Stimulated activated CD8-positive, alpha-beta memory T cell treated with anti-CD3 and anti-CD28 coated beads, Interleukin-7, amount 100 ng/mL, for 24 hours (primary cell): Measurements from ENCODE around the gene SCFD2.
"Not testable (repeated sequence)": the region's sequence is repeated elsewhere in the genome, so short reads cannot be mapped to it uniquely, and the experiment has no call there.

Experiments used
- DNase-seq: peaks from one replicate; pipeline ENCODE4 v3.0.0-alpha.2; 2020; ENCODE audit warnings: low read depth

SCFD2 gene

GRCh38 chr4:53189011-53189410 lies 176.8 kb downstream of the SCFD2 start:
- DNase-seq, result no peak

- no peak for DNase-seq
Measured at GRCh38 chr4:53186714-53187358, 179.0 kb downstream of the SCFD2 start.

DNA sequence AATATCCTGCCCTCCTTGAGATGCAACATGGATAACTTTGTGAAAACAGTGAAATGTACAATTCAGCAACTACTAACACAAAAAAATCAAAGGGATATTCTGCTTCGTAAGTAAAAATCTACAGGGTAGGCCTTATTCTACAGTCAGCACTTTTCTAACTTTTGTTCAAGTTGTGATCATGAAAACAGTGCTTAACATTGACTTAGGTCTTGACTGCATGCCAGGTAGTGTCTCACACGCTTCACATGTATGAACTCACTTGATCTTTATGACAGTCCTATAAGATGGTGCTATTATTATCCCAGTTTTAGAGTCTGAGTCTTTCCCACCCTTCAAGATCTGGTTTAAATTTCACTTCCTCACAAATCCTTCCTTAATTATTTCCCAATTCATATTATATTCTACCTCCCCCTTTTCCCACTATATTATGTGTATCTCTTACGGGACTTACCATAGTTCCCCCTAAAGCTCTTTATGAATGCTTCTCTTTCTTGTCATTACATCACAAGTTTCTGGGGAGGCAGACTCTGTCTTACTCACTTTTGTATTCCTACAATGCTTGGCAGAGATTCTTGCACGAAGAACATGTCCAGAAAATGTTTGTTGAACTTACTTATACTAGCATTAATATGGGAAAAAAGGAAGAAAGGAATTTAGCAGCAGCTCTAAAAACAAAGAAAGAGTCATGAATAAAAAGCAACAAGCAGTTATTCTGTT lies 179.8 kb downstream of the SCFD2 start:
- DNase-seq, result no peak

DNA sequence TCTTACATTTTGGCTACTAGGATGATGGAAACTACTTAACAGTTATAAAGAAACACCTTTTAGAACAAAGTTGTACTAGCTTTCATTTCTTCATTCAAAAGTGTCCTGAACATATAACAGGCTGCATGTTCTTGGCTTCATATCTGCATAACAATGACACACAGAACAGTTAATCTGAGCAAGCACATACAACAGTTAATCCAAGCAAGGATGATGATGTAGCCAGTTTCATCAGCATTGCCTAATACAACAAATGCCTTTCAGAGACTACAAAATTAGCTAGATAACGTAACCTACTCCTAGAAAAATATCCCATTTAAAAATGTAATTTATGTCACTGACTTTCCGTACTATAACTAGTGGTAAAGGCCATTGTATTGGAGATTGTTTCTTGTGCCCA lies 182.1 kb downstream of the SCFD2 start:
- DNase-seq, result no peak

DNA sequence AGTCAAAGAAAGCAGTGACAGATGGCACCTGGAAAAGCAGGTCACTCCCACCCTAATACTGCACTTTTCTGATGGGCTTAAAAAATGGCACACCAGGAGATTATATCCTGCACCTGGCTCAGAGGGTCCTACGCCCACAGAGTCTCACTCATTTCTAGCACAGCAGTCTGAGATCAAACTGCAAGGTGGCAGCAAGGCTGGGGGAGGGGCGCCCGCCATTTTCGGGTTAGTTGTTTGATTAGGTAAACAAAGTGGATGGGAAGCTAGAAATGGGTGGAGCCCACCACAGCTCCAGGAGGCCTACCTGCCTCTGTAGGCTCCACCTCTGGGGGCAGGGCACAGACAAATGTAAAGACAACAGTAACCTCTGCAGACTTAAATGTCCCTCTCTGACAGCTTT lies 188.1 kb downstream of the SCFD2 start:
- not testable (repeated sequence) for DNase-seq

DNA sequence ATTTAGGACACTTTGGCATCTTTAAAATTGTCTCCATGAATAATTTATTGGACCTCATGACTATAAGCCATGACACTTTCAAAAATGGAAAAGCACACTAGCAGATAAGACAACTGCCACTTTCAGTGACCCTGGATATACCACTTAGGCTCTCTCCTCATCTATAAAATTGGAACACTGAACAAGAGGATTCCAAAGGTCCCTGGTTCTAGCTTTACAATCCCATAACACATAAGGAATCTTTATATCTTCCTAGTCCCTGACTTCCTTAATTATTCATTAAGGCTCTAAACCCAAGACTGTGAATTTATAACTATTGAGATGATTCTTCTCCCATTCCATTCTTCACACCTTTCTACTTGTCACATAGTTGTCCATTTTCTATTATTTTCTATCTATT lies 190.2 kb downstream of the SCFD2 start:
- DNase-seq, result no peak

DNA sequence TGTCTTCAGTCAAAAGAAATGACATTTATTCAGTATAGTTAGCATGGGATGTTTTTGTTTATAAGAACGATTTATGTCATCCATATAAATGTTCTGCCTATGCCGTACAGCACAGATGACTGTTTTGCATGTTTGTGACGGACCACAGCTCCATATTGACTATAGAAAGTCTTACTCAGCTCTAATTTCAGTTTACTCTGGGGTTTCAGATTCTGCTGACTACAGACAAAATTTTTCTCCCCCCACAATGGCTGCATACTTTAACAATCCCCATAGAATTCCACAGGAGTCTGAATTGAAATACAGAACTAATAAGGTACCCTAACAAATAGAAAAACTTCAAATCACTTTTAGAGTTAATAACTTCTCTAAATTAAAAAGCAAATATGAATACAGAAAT lies 191.0 kb downstream of the SCFD2 start:
- DNase-seq, result no peak

- DNase-seq, result no peak
Measured at GRCh38 chr4:53173576-53173975, 192.3 kb downstream of the SCFD2 start.

DNA sequence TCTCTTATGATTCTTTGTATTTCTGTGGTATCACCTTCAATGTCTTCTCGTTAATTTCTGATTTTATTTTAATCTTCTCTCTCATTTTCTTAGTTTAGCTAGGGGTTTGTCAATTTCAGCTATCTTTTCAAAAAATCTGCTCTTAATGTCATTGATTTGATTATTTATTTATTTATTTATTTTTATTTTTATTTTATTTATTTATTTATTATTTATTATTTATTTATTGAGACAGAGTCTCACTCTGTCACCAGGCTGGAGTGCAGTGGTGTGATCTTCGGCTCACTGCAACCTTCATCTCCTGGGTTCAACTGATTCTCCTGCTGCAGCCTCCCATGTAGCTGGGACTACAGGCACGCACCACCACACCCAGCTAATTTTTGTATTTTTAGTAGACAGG lies 194.1 kb downstream of the SCFD2 start:
- DNase-seq, result no peak

- DNase-seq, result no peak
Measured at GRCh38 chr4:53169695-53170617, 195.9 kb downstream of the SCFD2 start.

GRCh38 chr4:53168228-53168627 lies 197.6 kb downstream of the SCFD2 start:
- DNase-seq, result no peak

GRCh38 chr4:53162969-53163368 lies 202.9 kb downstream of the SCFD2 start:
- DNase-seq, result no peak

DNA sequence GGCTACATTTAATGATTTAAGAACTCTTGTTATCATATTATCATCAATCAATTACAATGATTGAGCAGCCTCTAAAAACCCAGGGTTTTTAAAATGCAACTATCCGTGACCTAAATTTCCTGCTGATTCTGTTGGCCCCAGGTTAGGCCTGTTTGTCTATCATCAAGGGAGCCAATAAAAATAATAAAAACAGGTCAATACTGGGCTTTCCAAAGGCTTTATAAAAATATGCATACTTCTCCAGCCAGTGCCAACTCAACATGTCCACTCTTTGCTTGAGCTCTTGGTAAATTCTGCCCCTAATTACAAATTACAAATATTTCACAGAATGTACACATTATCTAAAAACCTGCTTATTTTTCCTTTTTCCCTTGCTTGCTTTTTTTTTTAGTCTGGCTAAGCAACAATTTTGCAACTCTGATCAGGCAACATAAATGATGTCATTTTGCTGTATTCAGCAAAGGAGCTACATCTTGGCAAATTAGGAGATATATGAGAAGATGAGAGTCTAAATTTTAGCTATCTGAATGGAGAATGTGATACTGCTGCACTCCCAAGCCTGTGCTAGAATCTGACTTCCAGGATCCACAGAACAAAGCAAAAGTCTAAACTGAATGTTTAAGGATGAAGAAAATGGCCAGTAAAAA lies 204.0 kb downstream of the SCFD2 start:
- DNase-seq, result no peak

GRCh38 chr4:53161051-53161786 lies 204.6 kb downstream of the SCFD2 start:
- DNase-seq, result no peak

GRCh38 chr4:53156896-53157295 lies 209.0 kb downstream of the SCFD2 start:
- no peak for DNase-seq

- no peak for DNase-seq
Measured at GRCh38 chr4:53152467-53152866, 213.4 kb downstream of the SCFD2 start.

DNA sequence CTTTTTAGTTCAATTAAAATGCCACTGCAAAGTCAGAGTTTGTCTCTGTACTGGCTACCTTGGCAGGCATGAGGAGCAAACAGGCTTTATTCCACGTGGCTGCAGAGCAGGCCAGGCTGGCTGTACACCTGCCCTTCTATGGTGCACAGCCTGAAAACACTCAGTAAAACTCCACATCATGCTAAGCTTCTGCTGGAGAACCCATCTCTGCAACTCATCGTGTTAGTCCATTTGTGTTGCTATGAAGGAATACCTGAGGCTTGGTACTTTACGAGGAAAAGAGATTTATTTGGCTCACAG lies 214.4 kb downstream of the SCFD2 start:
- DNase-seq, result no peak

DNA sequence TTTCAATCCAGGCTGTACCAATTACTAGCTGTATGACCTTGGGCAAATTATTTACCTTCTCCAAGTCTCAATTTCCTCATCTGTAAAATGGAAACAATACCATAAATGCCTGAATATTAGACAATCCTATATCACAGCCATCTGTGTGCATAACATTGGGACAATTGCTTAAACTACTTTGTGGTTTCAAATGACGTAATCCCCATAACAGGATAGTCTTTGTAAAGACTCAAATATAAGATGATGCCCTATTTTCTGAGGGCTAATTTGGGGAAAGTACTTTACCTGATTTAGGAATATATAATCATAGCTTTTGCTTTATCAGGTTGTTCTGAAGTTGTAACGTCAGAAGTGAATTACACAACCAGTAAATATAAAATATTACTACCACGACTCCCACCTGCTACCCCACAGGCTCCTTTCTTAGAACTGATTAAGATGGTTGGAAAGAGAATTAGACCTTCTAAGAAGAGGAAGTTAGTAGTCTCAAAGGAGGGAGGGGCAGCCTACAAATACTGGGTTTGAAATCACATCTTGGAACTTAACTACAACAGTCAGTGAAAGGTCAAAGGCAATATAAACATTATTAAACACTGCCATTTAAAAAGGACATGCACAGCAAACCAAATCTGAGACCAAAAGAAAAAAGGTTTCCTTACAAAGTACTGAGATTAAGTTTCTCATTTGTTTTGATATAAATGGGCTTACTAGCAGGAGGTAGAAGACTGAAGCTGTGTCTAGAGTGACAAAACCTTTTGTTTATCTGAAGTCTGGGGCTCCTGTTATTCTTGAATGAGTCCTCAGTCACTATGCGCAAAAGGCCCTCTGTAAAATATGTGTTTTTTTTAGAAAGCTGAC lies 215.0 kb downstream of the SCFD2 start:
- DNase-seq, result no peak

GRCh38 chr4:53147711-53148110 lies 218.2 kb downstream of the SCFD2 start:
- no peak for DNase-seq

- no peak for DNase-seq
Measured at GRCh38 chr4:53147197-53147596, 218.7 kb downstream of the SCFD2 start.

- no peak for DNase-seq
Measured at GRCh38 chr4:53141308-53141707, 224.6 kb downstream of the SCFD2 start.
